ENCODE measurements around the gene KRTAP6-3. TPM values are rescaled to one million over a fixed set of nuclear protein-coding genes. Genes with fewer than 3 reads are reported as not detected.

Gene KRTAP6-3, protein sequence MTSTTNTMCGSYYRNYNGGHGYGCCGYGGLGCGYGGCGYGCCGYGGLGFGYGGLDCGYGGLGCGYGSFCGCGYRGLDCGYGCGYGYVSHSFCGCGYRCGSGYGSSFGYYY
- total RNA-seq (not detected), total RNA-seq (0 to 0.06 (median 0) reads per million in 172 experiments)
- not detected for polyA plus RNA-seq (2013, experiment 1 of 2)
- not detected for polyA plus RNA-seq (2013, experiment 2 of 2)

DNA sequence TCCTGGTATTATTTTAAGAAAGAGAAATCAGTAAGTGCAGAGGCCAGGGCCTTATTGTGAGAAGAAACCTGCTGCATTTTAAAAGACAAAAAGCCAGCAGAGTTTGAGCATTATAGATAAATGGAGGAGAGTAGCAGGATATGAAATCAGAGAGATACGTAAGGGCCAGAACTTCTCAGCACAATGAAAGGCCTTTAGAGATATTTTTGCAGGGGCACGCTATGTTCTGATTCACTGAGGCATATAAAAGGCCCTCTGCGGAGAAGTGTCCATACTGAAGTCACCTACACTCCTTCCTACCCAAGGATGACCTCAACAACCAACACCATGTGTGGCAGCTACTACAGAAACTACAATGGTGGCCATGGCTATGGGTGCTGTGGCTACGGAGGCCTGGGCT, at the start of gene KRTAP6-3:
KRTAP6-3 (plus strand) TSS at position 301 of the 400 bp plus-strand sequence; CDS start at position 307, 6 bp downstream.
- H3K4me1 Mint-ChIP-seq (ENCODE audit: low read depth), result no peaks in the 10 kb centered on the region
- Histone ChIP-seq H3K36me3 (ENCODE audit: insufficient read depth, low read length) (no peaks in the 10 kb centered on the region), H3K27me3 (ENCODE audit: control insufficient read depth in 1 of 2, insufficient read depth in 2 of 2, low read length in 2 of 2) (no peaks in the 10 kb centered on the region), H3K27ac (ENCODE audit: low read depth in 1 of 2, low read length in 2 of 2) (no peak within 1 kb of the TSS), H3K4me3 (ENCODE audit: low read length) (no peak within 1 kb of the TSS), H3K9me3 (ENCODE audit: control insufficient read depth in 1 of 2, insufficient read depth in 1 of 2, low read length in 2 of 2) (peaks cover 0 to 3% of the 10 kb centered on the region in 2 experiments), H3K4me1 (ENCODE audit: insufficient read depth, low read length) (no peaks in the 10 kb centered on the region)
- no peak within 1 kb of the TSS for H3K4me3 Mint-ChIP-seq
- ChIA-PET CTCF (no interaction called here), POLR2A (no interaction called here)
- ATAC-seq (ENCODE audit: poor library complexity), result no peak
- H3K27me3 Mint-ChIP-seq, result no peaks in the 10 kb centered on the region
- intact Hi-C loops (cut with DNase I, micrococcal nuclease), result no loop called here
- H3K27ac Mint-ChIP-seq, result no peak within 1 kb of the TSS
- TF ChIP-seq, protein P1, sequence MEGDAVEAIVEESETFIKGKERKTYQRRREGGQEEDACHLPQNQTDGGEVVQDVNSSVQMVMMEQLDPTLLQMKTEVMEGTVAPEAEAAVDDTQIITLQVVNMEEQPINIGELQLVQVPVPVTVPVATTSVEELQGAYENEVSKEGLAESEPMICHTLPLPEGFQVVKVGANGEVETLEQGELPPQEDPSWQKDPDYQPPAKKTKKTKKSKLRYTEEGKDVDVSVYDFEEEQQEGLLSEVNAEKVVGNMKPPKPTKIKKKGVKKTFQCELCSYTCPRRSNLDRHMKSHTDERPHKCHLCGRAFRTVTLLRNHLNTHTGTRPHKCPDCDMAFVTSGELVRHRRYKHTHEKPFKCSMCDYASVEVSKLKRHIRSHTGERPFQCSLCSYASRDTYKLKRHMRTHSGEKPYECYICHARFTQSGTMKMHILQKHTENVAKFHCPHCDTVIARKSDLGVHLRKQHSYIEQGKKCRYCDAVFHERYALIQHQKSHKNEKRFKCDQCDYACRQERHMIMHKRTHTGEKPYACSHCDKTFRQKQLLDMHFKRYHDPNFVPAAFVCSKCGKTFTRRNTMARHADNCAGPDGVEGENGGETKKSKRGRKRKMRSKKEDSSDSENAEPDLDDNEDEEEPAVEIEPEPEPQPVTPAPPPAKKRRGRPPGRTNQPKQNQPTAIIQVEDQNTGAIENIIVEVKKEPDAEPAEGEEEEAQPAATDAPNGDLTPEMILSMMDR (IDR thresholded peaks at IDR 0.05), result no peak
- peaks cover 2% of the 10 kb centered on the region for H3K9me3 Mint-ChIP-seq
- H3K36me3 Mint-ChIP-seq (ENCODE audit: low read depth), result no peaks in the 10 kb centered on the region
- DNase-seq, result no peak

DNA sequence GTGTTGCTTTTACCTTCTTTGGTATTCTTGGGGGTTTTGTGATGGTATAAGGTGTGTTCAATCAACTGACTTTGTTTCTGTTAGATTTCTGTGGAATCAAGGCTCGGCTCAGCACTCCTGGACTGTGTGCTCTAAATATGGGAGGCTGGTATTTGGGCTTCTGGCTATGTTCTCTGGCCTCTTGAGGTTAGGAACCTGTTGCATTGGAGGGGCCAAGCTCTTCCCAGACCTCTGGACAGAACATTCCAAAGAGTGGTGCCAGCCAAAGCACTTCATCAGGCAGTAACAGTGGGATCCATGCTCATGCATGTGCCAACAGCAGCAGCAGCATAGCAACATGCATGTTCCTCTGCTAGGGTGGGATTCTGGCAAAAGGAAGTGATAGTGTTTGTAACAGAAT, 39.5 kb upstream of the KRTAP6-3 start:
- Histone ChIP-seq H3K4me1 (ENCODE audit: insufficient read depth, low read length) (no peaks in the 10 kb centered on the region), H3K27ac (ENCODE audit: low read depth in 1 of 2, low read length in 2 of 2) (no peak overlapping the region), H3K27me3 (ENCODE audit: control insufficient read depth in 1 of 2, insufficient read depth in 2 of 2, low read length in 2 of 2) (no peaks in the 10 kb centered on the region), H3K36me3 (ENCODE audit: insufficient read depth, low read length) (no peaks in the 10 kb centered on the region), H3K4me3 (ENCODE audit: low read length) (no peak overlapping the region), H3K9me3 (ENCODE audit: control insufficient read depth in 1 of 2, insufficient read depth in 1 of 2, low read length in 2 of 2) (peaks cover 0 to 4% of the 10 kb centered on the region in 2 experiments)
- ChIA-PET POLR2A (no interaction called here), CTCF (no interaction called here)
- H3K27ac Mint-ChIP-seq, result no peak overlapping the region
- TF ChIP-seq, protein P1 (IDR thresholded peaks at IDR 0.05), result no peak
- H3K4me1 Mint-ChIP-seq (ENCODE audit: low read depth), result no peaks in the 10 kb centered on the region
- intact Hi-C loops (cut with DNase I, micrococcal nuclease), result no loop called here
- DNase-seq (no peak), ATAC-seq (ENCODE audit: poor library complexity) (no peak)
- H3K36me3 Mint-ChIP-seq (ENCODE audit: low read depth), result no peaks in the 10 kb centered on the region
- H3K9me3 Mint-ChIP-seq, result peaks cover 6% of the 10 kb centered on the region
- H3K27me3 Mint-ChIP-seq, result peaks cover 10% of the 10 kb centered on the region
- no peak overlapping the region for H3K4me3 Mint-ChIP-seq

DNA sequence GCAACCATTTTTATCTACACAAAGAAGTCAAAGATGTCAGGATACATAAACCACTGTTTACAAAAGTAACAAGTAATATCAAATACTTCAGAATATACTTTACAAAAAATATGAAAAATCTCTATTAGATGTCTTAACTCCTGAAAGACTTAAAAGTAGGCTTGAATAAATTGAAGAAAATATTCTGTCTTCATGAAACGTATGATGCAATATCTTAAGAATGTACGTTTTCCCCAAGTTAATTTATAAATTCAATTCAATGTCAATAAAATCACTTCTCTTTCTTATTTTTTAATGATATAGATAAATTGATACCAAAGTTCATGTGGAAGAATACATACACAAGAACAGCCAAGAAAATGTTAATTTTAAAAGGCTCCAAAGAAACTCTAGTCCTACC, 37.1 kb upstream of the KRTAP6-3 start:
- Histone ChIP-seq H3K27me3 (ENCODE audit: control insufficient read depth in 1 of 2, insufficient read depth in 2 of 2, low read length in 2 of 2) (no peaks in the 10 kb centered on the region), H3K4me3 (ENCODE audit: low read length) (no peak overlapping the region), H3K36me3 (ENCODE audit: insufficient read depth, low read length) (no peaks in the 10 kb centered on the region), H3K9me3 (ENCODE audit: control insufficient read depth in 1 of 2, insufficient read depth in 1 of 2, low read length in 2 of 2) (peaks cover 0 to 4% of the 10 kb centered on the region in 2 experiments), H3K27ac (ENCODE audit: low read depth in 1 of 2, low read length in 2 of 2) (no peak overlapping the region), H3K4me1 (ENCODE audit: insufficient read depth, low read length) (no peaks in the 10 kb centered on the region)
- no peak overlapping the region for H3K27ac Mint-ChIP-seq
- H3K36me3 Mint-ChIP-seq (ENCODE audit: low read depth), result no peaks in the 10 kb centered on the region
- H3K27me3 Mint-ChIP-seq, result peaks cover 10% of the 10 kb centered on the region
- ATAC-seq (ENCODE audit: poor library complexity) (no peak), DNase-seq (no peak)
- peaks cover 6% of the 10 kb centered on the region for H3K9me3 Mint-ChIP-seq
- intact Hi-C loops (cut with DNase I, micrococcal nuclease), result no loop called here
- H3K4me1 Mint-ChIP-seq (ENCODE audit: low read depth), result no peaks in the 10 kb centered on the region
- ChIA-PET POLR2A (no interaction called here), CTCF (no interaction called here)
- H3K4me3 Mint-ChIP-seq, result no peak overlapping the region
- TF ChIP-seq, protein P1 (IDR thresholded peaks at IDR 0.05), result no peak
